Measurements from ENCODE around the gene CD6. TPM values are rescaled to one million over a fixed set of nuclear protein-coding genes. Genes with fewer than 3 reads are reported as not detected.

CD6 gene
- total RNA-seq = 0.65 TPM in 1 of 2 replicates, not detected in the other

GRCh38 chr11:60971520-60971919 is at the start of gene CD6:
CD6 (plus strand) TSS chr11:60971680; CDS start chr11:60971866, 186 bp downstream.

GRCh38 chr11:60924110-60924905 is 47.2 kb upstream of the CD6 start, which contains the start of gene TMEM132A:
TMEM132A (plus strand) TSS chr11:60924460; CDS start chr11:60924634, 174 bp downstream.

GRCh38 chr11:60951904-60952741 is 19.4 kb upstream of the CD6 start, which contains the start of gene SLC15A3:
SLC15A3 (minus strand) TSS chr11:60952176; CDS start chr11:60951551, 625 bp downstream.

Small RNA genes within 50 kb of the gene (small RNA-seq; reads per million reads assigned to genes)
- gene RNU6-933P = not detected

Other genes starting within 250 kb of the CD6 start
- gene MS4A18, start 247.0 kb upstream of the CD6 start, total RNA-seq = not detected in 2 replicates
- gene MS4A15, start 214.8 kb upstream of the CD6 start, total RNA-seq = not detected in 2 replicates
- not detected in 2 replicates for gene MS4A10, start 186.3 kb upstream of the CD6 start, total RNA-seq
- 3.9 and 8.9 TPM in 2 replicates for gene CCDC86, start 129.6 kb upstream of the CD6 start, total RNA-seq
- gene PTGDR2, start 115.7 kb upstream of the CD6 start, total RNA-seq = not detected in 2 replicates
- not detected in 2 replicates for gene ZP1, start 104.1 kb upstream of the CD6 start, total RNA-seq
- 28.7 and 72.3 TPM in 2 replicates for gene PRPF19, start 65.1 kb upstream of the CD6 start, total RNA-seq
- gene TMEM109, start 57.5 kb upstream of the CD6 start, total RNA-seq = 43.6 and 59.3 TPM in 2 replicates
- 61.7 and 75.8 TPM in 2 replicates for gene TMEM132A, start 47.2 kb upstream of the CD6 start, total RNA-seq
- gene SLC15A3, start 19.5 kb upstream of the CD6 start, total RNA-seq = 2.7 and 8.2 TPM in 2 replicates
- gene CD5, start 130.8 kb downstream of the CD6 start, total RNA-seq = not detected in 2 replicates
- gene VPS37C, start 189.7 kb downstream of the CD6 start, total RNA-seq = 13.7 and 21.3 TPM in 2 replicates
- not detected in 2 replicates for gene PGA3, start 231.8 kb downstream of the CD6 start, total RNA-seq

All from placental epithelial cell (primary cell).